Measurements from ENCODE around the gene EBF3. TPM values are rescaled to one million over a fixed set of nuclear protein-coding genes. Genes with fewer than 3 reads are reported as not detected.

EBF3 gene
- total RNA-seq, 1 experiment from 2014 or later: not detected

DNA sequence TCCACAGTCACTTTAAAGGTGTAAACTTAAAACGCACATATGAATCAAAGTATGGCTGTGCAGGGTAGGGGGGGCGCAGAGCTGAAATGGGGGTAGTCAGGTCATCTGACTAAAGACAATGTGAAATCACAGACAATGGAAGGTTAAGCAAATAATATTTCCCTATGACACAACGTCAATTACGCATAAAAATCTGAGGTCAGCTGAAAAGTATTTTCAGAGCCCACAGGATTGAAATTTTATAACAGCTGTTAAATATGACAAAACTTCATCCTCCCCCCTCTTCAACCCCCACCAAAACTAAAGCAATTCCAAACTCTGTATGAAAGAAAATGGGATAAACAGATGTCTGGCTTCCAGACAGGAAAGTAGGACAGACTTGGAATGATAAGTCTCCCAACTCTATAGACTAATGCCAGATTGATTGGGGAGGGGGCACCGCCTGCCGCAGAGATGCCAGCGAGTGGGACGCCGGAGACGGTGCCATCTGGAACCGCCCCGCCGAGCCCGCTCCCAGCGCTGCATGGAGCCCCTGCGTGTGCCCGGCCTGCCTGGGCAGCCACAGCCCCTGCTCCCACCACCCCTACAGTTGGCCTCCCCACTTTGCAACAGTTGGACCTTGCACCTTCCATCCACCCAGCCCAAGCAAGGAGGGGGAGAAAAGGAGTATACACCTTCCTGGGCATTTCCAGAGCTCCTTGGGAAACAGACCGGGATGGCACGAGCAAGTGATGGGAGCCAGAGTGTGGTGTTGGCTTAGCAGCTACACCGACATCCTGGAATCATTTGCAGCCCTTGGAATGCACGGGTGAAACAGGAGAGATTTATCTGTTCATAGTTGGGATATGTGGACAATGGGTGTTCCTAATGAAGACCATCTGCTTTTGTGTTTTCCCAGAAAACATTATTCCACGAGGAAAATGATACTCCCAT is 10.7 kb downstream of the EBF3 start:
- TF ChIP-seq CTCF (IDR thresholded peaks at IDR 0.05; ENCODE audit: unreplicated experiment): no peak
- no peaks in the 10 kb centered on the region for H3K4me1 Mint-ChIP-seq (ENCODE audit: low read depth, unreplicated experiment)
- no peak overlapping the region for H3K4me3 Mint-ChIP-seq (ENCODE audit: low read depth, unreplicated experiment)
- intact Hi-C loops (cut with micrococcal nuclease; ENCODE audit: unreplicated experiment): loop anchor here (10.0 kb wide), 1 partner anchor 161 kb away; the partner anchor contains the start of gene C10orf143
- H3K27ac Mint-ChIP-seq (ENCODE audit: unreplicated experiment): no peak overlapping the region
- no peak for DNase-seq
- CTCF ChIA-PET: no interaction called here
- no peaks in the 10 kb centered on the region for H3K36me3 Mint-ChIP-seq (ENCODE audit: insufficient read depth, unreplicated experiment)
- no TSS peak for BruUV-seq (replicated peaks)
- no peaks in the 10 kb centered on the region for H3K27me3 Mint-ChIP-seq (ENCODE audit: unreplicated experiment)
- peaks cover 3% of the 10 kb centered on the region for H3K9me3 Mint-ChIP-seq (ENCODE audit: low read depth, unreplicated experiment)

- no peak for TF ChIP-seq CTCF (IDR thresholded peaks at IDR 0.05; ENCODE audit: unreplicated experiment)
- no peak for DNase-seq
- no peaks in the 10 kb centered on the region for H3K36me3 Mint-ChIP-seq (ENCODE audit: insufficient read depth, unreplicated experiment)
- no TSS peak for BruUV-seq (replicated peaks)
- no peak overlapping the region for H3K4me3 Mint-ChIP-seq (ENCODE audit: low read depth, unreplicated experiment)
- H3K4me1 Mint-ChIP-seq (ENCODE audit: low read depth, unreplicated experiment): no peaks in the 10 kb centered on the region
- H3K9me3 Mint-ChIP-seq (ENCODE audit: low read depth, unreplicated experiment): peaks cover 3% of the 10 kb centered on the region
- intact Hi-C loops (cut with micrococcal nuclease; ENCODE audit: unreplicated experiment): loop anchor here (10.0 kb wide), 1 partner anchor 162 kb away; the partner anchor contains the start of gene C10orf143
- H3K27ac Mint-ChIP-seq (ENCODE audit: unreplicated experiment): no peak overlapping the region
- CTCF ChIA-PET: no interaction called here
- H3K27me3 Mint-ChIP-seq (ENCODE audit: unreplicated experiment): no peaks in the 10 kb centered on the region
Measured at GRCh38 chr10:129952378-129953118, 11.5 kb downstream of the EBF3 start.

- peaks cover 3% of the 10 kb centered on the region for H3K9me3 Mint-ChIP-seq (ENCODE audit: low read depth, unreplicated experiment)
- no peaks in the 10 kb centered on the region for H3K4me1 Mint-ChIP-seq (ENCODE audit: low read depth, unreplicated experiment)
- no peak for TF ChIP-seq CTCF (IDR thresholded peaks at IDR 0.05; ENCODE audit: unreplicated experiment)
- DNase-seq: no peak
- intact Hi-C loops (cut with micrococcal nuclease; ENCODE audit: unreplicated experiment): loop anchor here (10.0 kb wide), 1 partner anchor 163 kb away; the partner anchor contains the start of gene C10orf143
- H3K36me3 Mint-ChIP-seq (ENCODE audit: insufficient read depth, unreplicated experiment): no peaks in the 10 kb centered on the region
- BruUV-seq (replicated peaks): no TSS peak
- CTCF ChIA-PET: no interaction called here
- no peaks in the 10 kb centered on the region for H3K27me3 Mint-ChIP-seq (ENCODE audit: unreplicated experiment)
- H3K27ac Mint-ChIP-seq (ENCODE audit: unreplicated experiment): no peak overlapping the region
- H3K4me3 Mint-ChIP-seq (ENCODE audit: low read depth, unreplicated experiment): no peak overlapping the region
Measured at GRCh38 chr10:129951970-129952265, 12.2 kb downstream of the EBF3 start.

- Mint-ChIP-seq H3K4me3 (ENCODE audit: low read depth, unreplicated experiment) (no peak overlapping the region), H3K36me3 (ENCODE audit: insufficient read depth, unreplicated experiment) (no peaks in the 10 kb centered on the region), H3K4me1 (ENCODE audit: low read depth, unreplicated experiment) (no peaks in the 10 kb centered on the region), H3K27ac (ENCODE audit: unreplicated experiment) (no peak overlapping the region), H3K9me3 (ENCODE audit: low read depth, unreplicated experiment) (peaks cover 3% of the 10 kb centered on the region), H3K27me3 (ENCODE audit: unreplicated experiment) (no peaks in the 10 kb centered on the region)
- TF ChIP-seq CTCF (IDR thresholded peaks at IDR 0.05; ENCODE audit: unreplicated experiment): no peak
- no TSS peak for BruUV-seq (replicated peaks)
- CTCF ChIA-PET: no interaction called here
- DNase-seq: no peak
- intact Hi-C loops (cut with micrococcal nuclease; ENCODE audit: unreplicated experiment): loop anchor here (10.0 kb wide), 1 partner anchor 163 kb away; the partner anchor contains the start of gene C10orf143
Measured at GRCh38 chr10:129951101-129951969, 12.7 kb downstream of the EBF3 start.

Measured in Calu3 (cell line).